Testis (tissue), 2 donors: ENCODE data around the gene ISG15.

Source experiments
- POLR2A ChIP-seq: fragments of 450-650 bp; IDR thresholded peaks from one replicate; pipeline ENCODE4 v1.6.1; 2017; ENCODE audit warnings: antibody characterized with exemption, mild to moderate bottlenecking, moderate library complexity
- TF ChIP-seq, protein P1 (sequence below), 3 experiments: fragments of 450-650 bp in 2 of 3; fragments of 200-600 bp in 1 of 3; sonication (generic) in 1 of 3; IDR thresholded peaks; one replicate each; pipeline ENCODE4 v1.5.1; 2016 to 2019; ENCODE audit warnings: antibody characterized with exemption in 3 of 3, mild to moderate bottlenecking in 2 of 3, moderate library complexity in 1 of 3

DNA sequence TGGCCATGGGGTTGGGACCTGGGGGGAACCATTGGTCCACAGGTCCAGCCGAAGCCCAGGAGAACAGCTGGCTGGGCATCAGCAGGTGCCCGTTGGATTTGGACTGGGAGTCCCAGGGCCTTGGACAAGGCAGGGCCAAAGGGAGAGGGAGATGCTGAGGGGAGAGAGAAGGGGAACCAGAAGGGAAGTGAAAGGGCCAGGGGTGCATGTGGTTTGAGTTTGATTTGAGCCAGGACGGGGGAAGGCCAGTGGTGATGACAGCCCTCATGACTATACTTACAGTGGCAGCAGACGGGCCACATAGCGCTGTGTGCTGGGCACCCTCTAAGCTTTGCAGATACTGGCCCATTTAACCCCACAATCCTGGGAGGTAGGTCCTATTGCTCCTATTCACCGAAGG is 25.4 kb downstream of the ISG15 start:
- no peak for TF ChIP-seq POLR2A
- TF ChIP-seq, protein P1, sequence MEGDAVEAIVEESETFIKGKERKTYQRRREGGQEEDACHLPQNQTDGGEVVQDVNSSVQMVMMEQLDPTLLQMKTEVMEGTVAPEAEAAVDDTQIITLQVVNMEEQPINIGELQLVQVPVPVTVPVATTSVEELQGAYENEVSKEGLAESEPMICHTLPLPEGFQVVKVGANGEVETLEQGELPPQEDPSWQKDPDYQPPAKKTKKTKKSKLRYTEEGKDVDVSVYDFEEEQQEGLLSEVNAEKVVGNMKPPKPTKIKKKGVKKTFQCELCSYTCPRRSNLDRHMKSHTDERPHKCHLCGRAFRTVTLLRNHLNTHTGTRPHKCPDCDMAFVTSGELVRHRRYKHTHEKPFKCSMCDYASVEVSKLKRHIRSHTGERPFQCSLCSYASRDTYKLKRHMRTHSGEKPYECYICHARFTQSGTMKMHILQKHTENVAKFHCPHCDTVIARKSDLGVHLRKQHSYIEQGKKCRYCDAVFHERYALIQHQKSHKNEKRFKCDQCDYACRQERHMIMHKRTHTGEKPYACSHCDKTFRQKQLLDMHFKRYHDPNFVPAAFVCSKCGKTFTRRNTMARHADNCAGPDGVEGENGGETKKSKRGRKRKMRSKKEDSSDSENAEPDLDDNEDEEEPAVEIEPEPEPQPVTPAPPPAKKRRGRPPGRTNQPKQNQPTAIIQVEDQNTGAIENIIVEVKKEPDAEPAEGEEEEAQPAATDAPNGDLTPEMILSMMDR (IDR thresholded peaks at IDR 0.05), result no peak
